Measurements from ENCODE around the gene CLEC16A.

CLEC16A gene

GRCh38 chr16:11175106-11175786 is 230.9 kb downstream of the CLEC16A start:
- Histone ChIP-seq H3K27ac (ENCODE audit: low read depth, low read length) (no peak overlapping the region), H3K4me3 (ENCODE audit: low read length) (no peak overlapping the region), H3K9me3 (ENCODE audit: control insufficient read depth, insufficient read depth, low read length) (no peaks in the 10 kb centered on the region), H3K36me3 (ENCODE audit: control insufficient read depth, low read length) (no peaks in the 10 kb centered on the region), H3K9me2 (replicated peaks; ENCODE audit: control insufficient read depth, low read length) (no peaks in the 10 kb centered on the region), H3K4me1 (ENCODE audit: control insufficient read depth, low read length) (peaks cover 26% of the 10 kb centered on the region), H3F3A (ENCODE audit: control insufficient read depth, insufficient read depth) (no peaks in the 10 kb centered on the region), H3K4me2 (ENCODE audit: low read length) (peak overlapping the region; percentile 14; the same call in 1 of the 2 replicates), H4K20me1 (ENCODE audit: control insufficient read depth, insufficient read depth, low read depth, low read length) (no peaks in the 10 kb centered on the region), H3K79me2 (ENCODE audit: control insufficient read depth, low read length) (no peaks in the 10 kb centered on the region), H3K27me3 (ENCODE audit: control insufficient read depth, low read length) (no peaks in the 10 kb centered on the region)
- no peak for TF ChIP-seq EZH2phosphoT487 (IDR thresholded peaks at IDR 0.05; ENCODE audit: borderline replicate concordance, low read length)
- no peak for TF ChIP-seq CTCF (IDR thresholded peaks at IDR 0.05; ENCODE audit: low read depth, low read length, poor library complexity, severe bottlenecking)

GRCh38 chr16:11175787-11176341 is 231.5 kb downstream of the CLEC16A start:
- no peak for TF ChIP-seq CTCF (IDR thresholded peaks at IDR 0.05; ENCODE audit: low read depth, low read length, poor library complexity, severe bottlenecking)
- no peaks in the 10 kb centered on the region for H3K36me3 ChIP-seq (ENCODE audit: control insufficient read depth, low read length)
- H3K4me1 ChIP-seq (ENCODE audit: control insufficient read depth, low read length), result peaks cover 26% of the 10 kb centered on the region
- H3K27ac ChIP-seq (ENCODE audit: low read depth, low read length), result no peak overlapping the region
- H3K4me2 ChIP-seq (ENCODE audit: low read length), result peak overlapping the region; percentile 14; the same call in 1 of the 2 replicates
- no peaks in the 10 kb centered on the region for H3K79me2 ChIP-seq (ENCODE audit: control insufficient read depth, low read length)
- no peaks in the 10 kb centered on the region for H3K27me3 ChIP-seq (ENCODE audit: control insufficient read depth, low read length)
- no peaks in the 10 kb centered on the region for H3F3A ChIP-seq (ENCODE audit: control insufficient read depth, insufficient read depth)
- no peak overlapping the region for H3K4me3 ChIP-seq (ENCODE audit: low read length)
- H3K9me2 ChIP-seq (replicated peaks; ENCODE audit: control insufficient read depth, low read length), result no peaks in the 10 kb centered on the region
- no peaks in the 10 kb centered on the region for H3K9me3 ChIP-seq (ENCODE audit: control insufficient read depth, insufficient read depth, low read length)
- H4K20me1 ChIP-seq (ENCODE audit: control insufficient read depth, insufficient read depth, low read depth, low read length), result no peaks in the 10 kb centered on the region

GRCh38 chr16:11177578-11178160 is 233.3 kb downstream of the CLEC16A start:
- Histone ChIP-seq H3K4me2 (ENCODE audit: low read length) (no peak overlapping the region), H3K9me3 (ENCODE audit: control insufficient read depth, insufficient read depth, low read length) (no peaks in the 10 kb centered on the region), H3K4me3 (ENCODE audit: low read length) (no peak overlapping the region), H3K27ac (ENCODE audit: low read depth, low read length) (no peak overlapping the region), H3K9me2 (replicated peaks; ENCODE audit: control insufficient read depth, low read length) (no peaks in the 10 kb centered on the region), H4K20me1 (ENCODE audit: control insufficient read depth, insufficient read depth, low read depth, low read length) (no peaks in the 10 kb centered on the region), H3K36me3 (ENCODE audit: control insufficient read depth, low read length) (no peaks in the 10 kb centered on the region), H3K79me2 (ENCODE audit: control insufficient read depth, low read length) (no peaks in the 10 kb centered on the region), H3K27me3 (ENCODE audit: control insufficient read depth, low read length) (no peaks in the 10 kb centered on the region), H3K4me1 (ENCODE audit: control insufficient read depth, low read length) (peaks cover 26% of the 10 kb centered on the region), H3F3A (ENCODE audit: control insufficient read depth, insufficient read depth) (no peaks in the 10 kb centered on the region)
- TF ChIP-seq CTCF (IDR thresholded peaks at IDR 0.05; ENCODE audit: low read depth, low read length, poor library complexity, severe bottlenecking) (no peak), EZH2phosphoT487 (IDR thresholded peaks at IDR 0.05; ENCODE audit: borderline replicate concordance, low read length) (no peak)
